ENCODE data around the gene GLIS1. TPM values are rescaled to one million over a fixed set of nuclear protein-coding genes. Genes with fewer than 3 reads are reported as not detected.

GLIS1 gene
- total and polyA plus RNA-seq, 2 experiments from 2014 or later = 0.13 to 1.3 TPM

- Histone ChIP-seq H4K20me1 (ENCODE audit: insufficient read depth, poor library complexity, severe bottlenecking) (no peaks in the 10 kb centered on the region), H3K36me3 (replicated peaks; ENCODE audit: insufficient read depth, low read depth) (no peaks in the 10 kb centered on the region), H3K4me3 (no peak overlapping the region), H3K9me2 (replicated peaks; ENCODE audit: insufficient read depth) (no peaks in the 10 kb centered on the region), H3K27me3 (no peaks in the 10 kb centered on the region), H3K4me1 (ENCODE audit: insufficient read depth) (peaks cover 18% of the 10 kb centered on the region), H3K4me2 (peak overlapping the region; percentile 10), H3K27ac (peak overlapping the region; percentile 36), H3K9me3 (ENCODE audit: low read depth) (no peaks in the 10 kb centered on the region), H2AFZ (no peak overlapping the region), H3K79me2 (no peaks in the 10 kb centered on the region)
- WGBS (ENCODE audit: low lambda C conversion rate, missing lambda C conversion rate) = 37% methylated on average over 27 of the region's 29 CpGs
- TF ChIP-seq EZH2phosphoT487 (IDR thresholded peaks at IDR 0.05; ENCODE audit: low read depth, severe bottlenecking, unreplicated experiment) = no peak
- TF ChIP-seq EZH2 (IDR thresholded peaks at IDR 0.05; ENCODE audit: borderline replicate concordance) = no peak
- no peak for TF ChIP-seq CTCF (IDR thresholded peaks at IDR 0.05; ENCODE audit: poor library complexity)
- peak; percentile 91 for DNase-seq (ENCODE audit: low spot score)
These were observed 212.4 kb downstream of the GLIS1 start for GRCh38 chr1:53526451-53527101.

GRCh38 chr1:53525595-53525994 is 213.4 kb downstream of the GLIS1 start:
- H3K36me3 ChIP-seq (replicated peaks; ENCODE audit: insufficient read depth, low read depth) = no peaks in the 10 kb centered on the region
- no peaks in the 10 kb centered on the region for H3K9me3 ChIP-seq (ENCODE audit: low read depth)
- H3K4me2 ChIP-seq = no peak overlapping the region
- no peaks in the 10 kb centered on the region for H4K20me1 ChIP-seq (ENCODE audit: insufficient read depth, poor library complexity, severe bottlenecking)
- WGBS (ENCODE audit: low lambda C conversion rate, missing lambda C conversion rate) = 85% methylated on average over 10 of the region's 11 CpGs
- no peaks in the 10 kb centered on the region for H3K27me3 ChIP-seq
- no peaks in the 10 kb centered on the region for H3K9me2 ChIP-seq (replicated peaks; ENCODE audit: insufficient read depth)
- H3K79me2 ChIP-seq = no peaks in the 10 kb centered on the region
- no peak overlapping the region for H3K27ac ChIP-seq
- TF ChIP-seq EZH2 (IDR thresholded peaks at IDR 0.05; ENCODE audit: borderline replicate concordance) = no peak
- no peak for TF ChIP-seq CTCF (IDR thresholded peaks at IDR 0.05; ENCODE audit: poor library complexity)
- TF ChIP-seq EZH2phosphoT487 (IDR thresholded peaks at IDR 0.05; ENCODE audit: low read depth, severe bottlenecking, unreplicated experiment) = no peak
- no peak overlapping the region for H2AFZ ChIP-seq
- no peak for DNase-seq (ENCODE audit: low spot score)
- no peak overlapping the region for H3K4me3 ChIP-seq
- H3K4me1 ChIP-seq (ENCODE audit: insufficient read depth) = peaks cover 18% of the 10 kb centered on the region

- Histone ChIP-seq H3K79me2 (no peaks in the 10 kb centered on the region), H2AFZ (no peak overlapping the region), H3K9me3 (ENCODE audit: low read depth) (no peaks in the 10 kb centered on the region), H3K4me3 (no peak overlapping the region), H3K4me2 (no peak overlapping the region), H3K27ac (no peak overlapping the region), H3K36me3 (replicated peaks; ENCODE audit: insufficient read depth, low read depth) (no peaks in the 10 kb centered on the region), H3K27me3 (no peaks in the 10 kb centered on the region), H3K9me2 (replicated peaks; ENCODE audit: insufficient read depth) (no peaks in the 10 kb centered on the region), H4K20me1 (ENCODE audit: insufficient read depth, poor library complexity, severe bottlenecking) (no peaks in the 10 kb centered on the region), H3K4me1 (ENCODE audit: insufficient read depth) (peaks cover 18% of the 10 kb centered on the region)
- no peak for DNase-seq (ENCODE audit: low spot score)
- 85% methylated on average over 26 of the region's 35 CpGs for WGBS (ENCODE audit: low lambda C conversion rate, missing lambda C conversion rate)
- no peak for TF ChIP-seq CTCF (IDR thresholded peaks at IDR 0.05; ENCODE audit: poor library complexity)
- TF ChIP-seq EZH2 (IDR thresholded peaks at IDR 0.05; ENCODE audit: borderline replicate concordance) = no peak
- TF ChIP-seq EZH2phosphoT487 (IDR thresholded peaks at IDR 0.05; ENCODE audit: low read depth, severe bottlenecking, unreplicated experiment) = no peak
These were observed 214.3 kb downstream of the GLIS1 start for GRCh38 chr1:53524428-53525375.
